Loucy (cell line): ENCODE data around the gene DEFB114.

Source experiments
- H2AFZ ChIP-seq: fragments of 200-600 bp; sonication (generic); 2 replicates; pipeline ENCODE4 v1.6.0; 2016; ENCODE audit warnings: antibody characterized with exemption, mild to moderate bottlenecking, low read length, moderate library complexity
- H3F3A ChIP-seq: fragments of 200-600 bp; 2 replicates; pipeline ENCODE4 v1.6.0; 2016; ENCODE audit warnings: antibody characterized with exemption, low read depth, mild to moderate bottlenecking
- H3K27me3 ChIP-seq: fragments of 200-600 bp; sonication (generic); 2 replicates; pipeline ENCODE4 v1.6.1; 2014; ENCODE audit warnings: low read length, mild to moderate bottlenecking; ENCODE audit not compliant: insufficient read depth, poor library complexity, severe bottlenecking
- H3K36me3 ChIP-seq: fragments of 200-600 bp; sonication (generic); 2 replicates; pipeline ENCODE4 v1.6.1; 2016; ENCODE audit warnings: low read length; ENCODE audit not compliant: insufficient read depth
- H3K4me1 ChIP-seq: fragments of 200-600 bp; sonication (generic); 2 replicates; pipeline ENCODE4 v1.5.1; 2014; ENCODE audit warnings: low read length, mild to moderate bottlenecking; ENCODE audit not compliant: insufficient read depth, poor library complexity, severe bottlenecking
- H3K4me2 ChIP-seq: fragments of 200-600 bp; sonication (generic); 2 replicates; pipeline ENCODE4 v1.6.0; 2014; ENCODE audit warnings: antibody characterized with exemption, low read length, low read depth, mild to moderate bottlenecking; ENCODE audit not compliant: poor library complexity, severe bottlenecking
- H3K4me3 ChIP-seq: fragments of 200-600 bp; sonication (generic); 2 replicates; pipeline ENCODE4 v1.5.1; 2014; ENCODE audit warnings: low read length, mild to moderate bottlenecking, mixed read lengths; ENCODE audit not compliant: poor library complexity, severe bottlenecking
- H3K79me2 ChIP-seq: fragments of 200-600 bp; sonication (generic); 2 replicates; pipeline ENCODE4 v1.6.1; 2014; ENCODE audit warnings: low read length; ENCODE audit not compliant: insufficient read depth
- H3K9ac ChIP-seq: fragments of 200-600 bp; sonication (generic); 2 replicates; pipeline ENCODE4 v1.6.0; 2014; ENCODE audit warnings: mild to moderate bottlenecking, low read depth, low read length, moderate library complexity; ENCODE audit not compliant: poor library complexity, severe bottlenecking
- H3K9me2 ChIP-seq: fragments of 200-600 bp; sonication (generic); replicated peaks from 2 replicates; pipeline ENCODE4 v1.6.1; 2016; ENCODE audit warnings: low read depth, low read length, mixed read lengths
- H3K9me3 ChIP-seq: fragments of 200-600 bp; sonication (generic); 2 replicates; pipeline ENCODE4 v1.6.1; 2014; ENCODE audit warnings: mild to moderate bottlenecking, antibody characterized with exemption, low read length, low read depth; ENCODE audit not compliant: insufficient read depth
- H4K20me1 ChIP-seq: fragments of 200-600 bp; sonication (generic); 2 replicates; pipeline ENCODE4 v1.6.0; 2014; ENCODE audit warnings: antibody characterized with exemption, low read length, mild to moderate bottlenecking; ENCODE audit not compliant: insufficient read depth, poor library complexity, severe bottlenecking
- CTCF ChIP-seq: fragments of 200-600 bp; sonication (generic); conservative IDR thresholded peaks from 2 replicates; pipeline ENCODE4 v1.5.1; 2014; ENCODE audit warnings: mild to moderate bottlenecking, antibody characterized with exemption, low read length
- EZH2phosphoT487 ChIP-seq: fragments of 200-600 bp; IDR thresholded peaks from 2 replicates; pipeline ENCODE4 v1.6.1; 2018; ENCODE audit warnings: antibody characterized with exemption, mild to moderate bottlenecking, moderate library complexity, borderline replicate concordance

The DEFB114 gene

GRCh38 chr6:49937811-49938210 lies 26.2 kb downstream of the DEFB114 start:
- Histone ChIP-seq H3K9ac (no peak overlapping the region), H3K36me3 (no peaks in the 10 kb centered on the region), H4K20me1 (no peaks in the 10 kb centered on the region), H3K9me3 (no peaks in the 10 kb centered on the region), H3K4me2 (no peak overlapping the region), H3K27me3 (no peaks in the 10 kb centered on the region), H3F3A (no peaks in the 10 kb centered on the region), H3K4me1 (no peaks in the 10 kb centered on the region), H3K4me3 (no peak overlapping the region), H3K79me2 (no peaks in the 10 kb centered on the region), H2AFZ (no peak overlapping the region), H3K9me2 (no peaks in the 10 kb centered on the region)
- TF ChIP-seq EZH2phosphoT487 (no peak), CTCF (no peak)

- no peaks in the 10 kb centered on the region for H3K36me3 ChIP-seq
- TF ChIP-seq CTCF (no peak), EZH2phosphoT487 (no peak)
- no peak overlapping the region for H2AFZ ChIP-seq
- no peak overlapping the region for H3K4me3 ChIP-seq
- no peaks in the 10 kb centered on the region for H3K27me3 ChIP-seq
- no peak overlapping the region for H3K4me2 ChIP-seq
- H3K4me1 ChIP-seq: no peaks in the 10 kb centered on the region
- no peak overlapping the region for H3K9ac ChIP-seq
- no peaks in the 10 kb centered on the region for H4K20me1 ChIP-seq
- H3F3A ChIP-seq: no peaks in the 10 kb centered on the region
- H3K9me2 ChIP-seq: no peaks in the 10 kb centered on the region
- H3K9me3 ChIP-seq: no peaks in the 10 kb centered on the region
- H3K79me2 ChIP-seq: no peaks in the 10 kb centered on the region
Observed at GRCh38 chr6:49937017-49937416, 26.9 kb downstream of the DEFB114 start.

- no peak overlapping the region for H2AFZ ChIP-seq
- no peak overlapping the region for H3K4me3 ChIP-seq
- H3K4me1 ChIP-seq: no peaks in the 10 kb centered on the region
- no peaks in the 10 kb centered on the region for H3K36me3 ChIP-seq
- H3K9me3 ChIP-seq: no peaks in the 10 kb centered on the region
- no peak overlapping the region for H3K9ac ChIP-seq
- no peak for TF ChIP-seq CTCF
- no peak for TF ChIP-seq EZH2phosphoT487
- no peaks in the 10 kb centered on the region for H3F3A ChIP-seq
- no peaks in the 10 kb centered on the region for H4K20me1 ChIP-seq
- H3K27me3 ChIP-seq: no peaks in the 10 kb centered on the region
- H3K9me2 ChIP-seq: no peaks in the 10 kb centered on the region
- no peaks in the 10 kb centered on the region for H3K79me2 ChIP-seq
- H3K4me2 ChIP-seq: no peak overlapping the region
Observed at GRCh38 chr6:49935387-49935786, 28.6 kb downstream of the DEFB114 start.
